Measurements from ENCODE around the gene CDKN1A. TPM values are rescaled to one million over a fixed set of nuclear protein-coding genes. Genes with fewer than 3 reads are reported as not detected.

Gene CDKN1A
- polyA plus RNA-seq, 3 donors, result 117 to 1,223 (median 144) TPM

DNA sequence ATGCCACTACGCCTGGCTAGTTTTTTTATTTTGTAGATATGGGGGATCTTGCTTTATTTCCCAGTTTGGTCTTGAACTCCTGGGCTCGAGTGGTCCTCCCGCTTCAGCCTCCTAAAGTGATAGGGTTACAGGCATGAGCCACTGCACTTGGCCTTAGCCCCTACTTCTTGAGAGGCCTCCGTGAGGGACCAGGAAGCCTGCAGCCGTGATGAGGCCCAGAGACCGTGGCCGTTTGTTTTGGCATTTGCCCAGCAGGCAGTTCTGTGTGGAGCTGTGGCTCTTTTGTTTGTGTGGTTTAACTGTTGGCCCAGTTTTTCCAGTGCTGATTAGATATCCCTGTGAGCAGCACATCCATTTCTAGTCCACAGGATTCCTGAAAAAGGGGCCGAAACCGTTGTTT, 44.6 kb upstream of the CDKN1A start:
- WGBS (ENCODE audit: insufficient coverage), result 45% methylated on average over 9 of the region's 9 CpGs

GRCh38 chr6:36634317-36635108, 44.0 kb upstream of the CDKN1A start:
- Histone ChIP-seq H3K36me3 (replicated peaks in 1 of 2; ENCODE audit: control insufficient read depth in 1 of 2, insufficient read depth in 2 of 2, low read length in 2 of 2) (no peaks in the 10 kb centered on the region), H3K4me3 (replicated peaks in 1 of 3; ENCODE audit: low read depth in 2 of 3, low read length in 3 of 3) (no peak overlapping the region), H3K9me3 (replicated peaks in 1 of 2; ENCODE audit: control insufficient read depth in 1 of 2, insufficient read depth in 1 of 2, low read length in 2 of 2) (no peaks in the 10 kb centered on the region), H3K79me2 (ENCODE audit: insufficient read depth, low read length) (no peaks in the 10 kb centered on the region), H3K4me2 (replicated peaks; ENCODE audit: extremely low read depth, low read length, poor library complexity, severe bottlenecking) (no peak overlapping the region), H3K27me3 (ENCODE audit: control insufficient read depth in 2 of 2, insufficient read depth in 2 of 2, low read length in 2 of 2) (no peaks in the 10 kb centered on the region), H3K4me1 (ENCODE audit: control insufficient read depth in 1 of 2, insufficient read depth in 2 of 2, low read length in 2 of 2) (peaks cover 5 to 6% of the 10 kb centered on the region in 2 donors), H3K27ac (ENCODE audit: low read depth in 1 of 2, low read length in 2 of 2) (no peak overlapping the region), H3K9ac (ENCODE audit: insufficient read depth, low read length, poor library complexity, severe bottlenecking) (no peak overlapping the region), H4K20me1 (ENCODE audit: insufficient read depth, low read length) (no peaks in the 10 kb centered on the region), H2AFZ (ENCODE audit: insufficient read depth, low read depth, low read length, poor library complexity, severe bottlenecking) (no peak overlapping the region)
- TF ChIP-seq, protein P1, sequence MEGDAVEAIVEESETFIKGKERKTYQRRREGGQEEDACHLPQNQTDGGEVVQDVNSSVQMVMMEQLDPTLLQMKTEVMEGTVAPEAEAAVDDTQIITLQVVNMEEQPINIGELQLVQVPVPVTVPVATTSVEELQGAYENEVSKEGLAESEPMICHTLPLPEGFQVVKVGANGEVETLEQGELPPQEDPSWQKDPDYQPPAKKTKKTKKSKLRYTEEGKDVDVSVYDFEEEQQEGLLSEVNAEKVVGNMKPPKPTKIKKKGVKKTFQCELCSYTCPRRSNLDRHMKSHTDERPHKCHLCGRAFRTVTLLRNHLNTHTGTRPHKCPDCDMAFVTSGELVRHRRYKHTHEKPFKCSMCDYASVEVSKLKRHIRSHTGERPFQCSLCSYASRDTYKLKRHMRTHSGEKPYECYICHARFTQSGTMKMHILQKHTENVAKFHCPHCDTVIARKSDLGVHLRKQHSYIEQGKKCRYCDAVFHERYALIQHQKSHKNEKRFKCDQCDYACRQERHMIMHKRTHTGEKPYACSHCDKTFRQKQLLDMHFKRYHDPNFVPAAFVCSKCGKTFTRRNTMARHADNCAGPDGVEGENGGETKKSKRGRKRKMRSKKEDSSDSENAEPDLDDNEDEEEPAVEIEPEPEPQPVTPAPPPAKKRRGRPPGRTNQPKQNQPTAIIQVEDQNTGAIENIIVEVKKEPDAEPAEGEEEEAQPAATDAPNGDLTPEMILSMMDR (IDR thresholded peaks at IDR 0.05), result no peak
- H3K27me3 Mint-ChIP-seq (ENCODE audit: low read depth in 3 of 3), result peaks cover 0 to 4% (median 3%) of the 10 kb centered on the region in 3 donors
- intact Hi-C loops (cut with micrococcal nuclease), result no loop called here
- peaks cover 13% of the 10 kb centered on the region for H3K4me1 Mint-ChIP-seq
- DNase-seq, result no peak
- H3K4me3 Mint-ChIP-seq, result no peak overlapping the region
- H3K9me3 Mint-ChIP-seq, result no peaks in the 10 kb centered on the region
- H3K36me3 Mint-ChIP-seq, result no peaks in the 10 kb centered on the region
- H3K27ac Mint-ChIP-seq, result no peak overlapping the region
- 81% methylated on average over 13 of the region's 16 CpGs for WGBS (ENCODE audit: insufficient coverage)

More for the DNA sequence above, 44.6 kb upstream of the CDKN1A start:
- H3K9me3 Mint-ChIP-seq, result no peaks in the 10 kb centered on the region
- H3K27me3 Mint-ChIP-seq (ENCODE audit: low read depth in 3 of 3), result peaks cover 0 to 3% (median 2%) of the 10 kb centered on the region in 3 donors
- no peak overlapping the region for H3K4me3 ChIP-seq (replicated peaks in 1 of 3; ENCODE audit: low read depth in 2 of 3, low read length in 3 of 3)
- H3K9me3 ChIP-seq (replicated peaks in 1 of 2; ENCODE audit: control insufficient read depth in 1 of 2, insufficient read depth in 1 of 2, low read length in 2 of 2), result no peaks in the 10 kb centered on the region
- H4K20me1 ChIP-seq (ENCODE audit: insufficient read depth, low read length), result no peaks in the 10 kb centered on the region
- no peak overlapping the region for H3K9ac ChIP-seq (ENCODE audit: insufficient read depth, low read length, poor library complexity, severe bottlenecking)
- H3K79me2 ChIP-seq (ENCODE audit: insufficient read depth, low read length), result no peaks in the 10 kb centered on the region
- no peak overlapping the region for H3K4me3 Mint-ChIP-seq
- H3K4me1 ChIP-seq (ENCODE audit: control insufficient read depth in 1 of 2, insufficient read depth in 2 of 2, low read length in 2 of 2), result peaks cover 11 to 12% of the 10 kb centered on the region in 2 donors
- H3K27ac ChIP-seq (ENCODE audit: low read depth in 1 of 2, low read length in 2 of 2), result no peak overlapping the region
- H3K4me1 Mint-ChIP-seq, result peaks cover 19% of the 10 kb centered on the region
- no peak for DNase-seq
- no peaks in the 10 kb centered on the region for H3K36me3 Mint-ChIP-seq
- H3K36me3 ChIP-seq (replicated peaks in 1 of 2; ENCODE audit: control insufficient read depth in 1 of 2, insufficient read depth in 2 of 2, low read length in 2 of 2), result no peaks in the 10 kb centered on the region
- no peak overlapping the region for H3K27ac Mint-ChIP-seq
- no peaks in the 10 kb centered on the region for H3K27me3 ChIP-seq (ENCODE audit: control insufficient read depth in 2 of 2, insufficient read depth in 2 of 2, low read length in 2 of 2)
- H2AFZ ChIP-seq (ENCODE audit: insufficient read depth, low read depth, low read length, poor library complexity, severe bottlenecking), result no peak overlapping the region
- intact Hi-C loops (cut with micrococcal nuclease), result no loop called here
- TF ChIP-seq, protein P1 (IDR thresholded peaks at IDR 0.05), result no peak
- H3K4me2 ChIP-seq (replicated peaks; ENCODE audit: extremely low read depth, low read length, poor library complexity, severe bottlenecking), result no peak overlapping the region

Measured in CD14-positive monocyte (primary cell).